Ishikawa (cell line): ENCODE data around the gene CNGA3.

Experiments used
- CEBPB ChIP-seq: IDR thresholded peaks from 2 replicates; pipeline ENCODE4 v1.6.1; 2012
- CREB1 ChIP-seq: IDR thresholded peaks from 2 replicates; pipeline ENCODE4 v1.6.1; 2012; ENCODE audit warnings: low read depth
- EGR1 ChIP-seq: IDR thresholded peaks from 2 replicates; pipeline ENCODE4 v1.6.1; 2012
- EP300 ChIP-seq: IDR thresholded peaks from 2 replicates; pipeline ENCODE4 v1.6.1; 2012; ENCODE audit warnings: borderline replicate concordance
- FOXM1 ChIP-seq: IDR thresholded peaks from 2 replicates; pipeline ENCODE4 v1.6.1; 2012; ENCODE audit warnings: low read depth, borderline replicate concordance
- MAX ChIP-seq: IDR thresholded peaks from 2 replicates; pipeline ENCODE4 v1.6.1; 2012
- NFIC ChIP-seq: IDR thresholded peaks from 2 replicates; pipeline ENCODE4 v1.6.1; 2012
- RAD21 ChIP-seq: IDR thresholded peaks from 2 replicates; pipeline ENCODE4 v1.6.1; 2012; ENCODE audit warnings: low read depth
- REST ChIP-seq: IDR thresholded peaks from 2 replicates; pipeline ENCODE4 v1.6.1; 2012; ENCODE audit warnings: low read depth, mild to moderate bottlenecking
- TAF1 ChIP-seq: IDR thresholded peaks from 2 replicates; pipeline ENCODE4 v1.6.1; 2012; ENCODE audit warnings: low read depth, mild to moderate bottlenecking
- TCF12 ChIP-seq: IDR thresholded peaks from 2 replicates; pipeline ENCODE4 v1.6.1; 2012; ENCODE audit warnings: low read depth
- TEAD4 ChIP-seq: IDR thresholded peaks from 2 replicates; pipeline ENCODE4 v1.6.1; 2012
- USF1 ChIP-seq: IDR thresholded peaks from 2 replicates; pipeline ENCODE4 v1.6.1; 2012
- YY1 ChIP-seq: IDR thresholded peaks from 2 replicates; pipeline ENCODE4 v1.6.1; 2012; ENCODE audit warnings: low read depth
- ZBTB7A ChIP-seq: IDR thresholded peaks from 2 replicates; pipeline ENCODE4 v1.6.1; 2012; ENCODE audit warnings: low read depth

CNGA3 gene

GRCh38 chr2:98374286-98374685 lies 28.0 kb downstream of the CNGA3 start:
- TF ChIP-seq EGR1 (no peak), NFIC (no peak), CEBPB (no peak), CREB1 (no peak), YY1 (no peak)

GRCh38 chr2:98374958-98375570 lies 28.8 kb downstream of the CNGA3 start:
- no peak for TF ChIP-seq FOXM1
- no peak for TF ChIP-seq RAD21
- TF ChIP-seq REST = no peak
- TF ChIP-seq CEBPB = no peak
- TF ChIP-seq MAX = no peak
- no peak for TF ChIP-seq USF1
- TF ChIP-seq NFIC = no peak
- no peak for TF ChIP-seq YY1
- no peak for TF ChIP-seq EGR1
- TF ChIP-seq ZBTB7A = no peak
- no peak for TF ChIP-seq TAF1
- TF ChIP-seq TEAD4 = no peak
- no peak for TF ChIP-seq CREB1

- TF ChIP-seq MAX (no peak), CREB1 (no peak), RAD21 (no peak)
Measured at GRCh38 chr2:98376301-98376910, 30.1 kb downstream of the CNGA3 start.

- TF ChIP-seq CREB1 = no peak
- no peak for TF ChIP-seq YY1
- TF ChIP-seq MAX = no peak
- no peak for TF ChIP-seq RAD21
- no peak for TF ChIP-seq USF1
- no peak for TF ChIP-seq CEBPB
Measured at GRCh38 chr2:98376996-98377395, 30.7 kb downstream of the CNGA3 start.

- TF ChIP-seq USF1 (no peak), RAD21 (no peak), FOXM1 (no peak), ZBTB7A (no peak), YY1 (no peak), EGR1 (no peak), NFIC (no peak), TCF12 (no peak), CEBPB (no peak), CREB1 (no peak), TEAD4 (no peak), MAX (no peak), TAF1 (no peak), EP300 (no peak), REST (no peak)
Measured at GRCh38 chr2:98377544-98377943, 31.3 kb downstream of the CNGA3 start.

GRCh38 chr2:98378196-98378595 lies 31.9 kb downstream of the CNGA3 start:
- no peak for TF ChIP-seq TEAD4
- no peak for TF ChIP-seq REST
- TF ChIP-seq ZBTB7A = no peak
- TF ChIP-seq TAF1 = no peak
- TF ChIP-seq FOXM1 = no peak
- TF ChIP-seq RAD21 = no peak
- no peak for TF ChIP-seq EP300
- TF ChIP-seq YY1 = no peak
- no peak for TF ChIP-seq CEBPB
- TF ChIP-seq TCF12 = no peak
- no peak for TF ChIP-seq USF1
- no peak for TF ChIP-seq CREB1
- no peak for TF ChIP-seq NFIC
- TF ChIP-seq EGR1 = no peak
- TF ChIP-seq MAX = no peak
